IMR-90 (cell line): ENCODE data around the gene NR1D1.

Experiments used
- BHLHE40 ChIP-seq: fragments of 150-350 bp; IDR thresholded peaks from 2 replicates; pipeline ENCODE4 v1.6.1; 2016; ENCODE audit warnings: mild to moderate bottlenecking, low read depth, low read length
- FOS ChIP-seq: fragments of 150-350 bp; IDR thresholded peaks from 2 replicates; pipeline ENCODE4 v1.6.1; 2016; ENCODE audit warnings: low read depth, low read length
- MAZ ChIP-seq: IDR thresholded peaks from 2 replicates; pipeline ENCODE4 v1.6.1; 2012; ENCODE audit warnings: low read depth, mild to moderate bottlenecking, low read length, improper control_type of control experiment, moderate library complexity, borderline replicate concordance
- MXI1 ChIP-seq: IDR thresholded peaks from 2 replicates; pipeline ENCODE4 v1.6.1; 2012; ENCODE audit warnings: low read depth, mild to moderate bottlenecking, low read length, moderate library complexity, borderline replicate concordance
- POLR2A ChIP-seq: IDR thresholded peaks from 2 replicates; pipeline ENCODE4 v1.6.1; 2012; ENCODE audit warnings: mild to moderate bottlenecking, low read depth, low read length
- RAD21 ChIP-seq: IDR thresholded peaks from 2 replicates; pipeline ENCODE4 v1.6.1; 2012; ENCODE audit warnings: low read length, improper control_type of control experiment
- RCOR1 ChIP-seq: IDR thresholded peaks from 2 replicates; pipeline ENCODE4 v1.6.1; 2012; ENCODE audit warnings: mild to moderate bottlenecking, low read length, improper control_type of control experiment; ENCODE audit not compliant: insufficient replicate concordance
- RFX5 ChIP-seq: IDR thresholded peaks from 2 replicates; pipeline ENCODE4 v1.8.0; 2012; ENCODE audit warnings: low read depth, mild to moderate bottlenecking, low read length, moderate library complexity
- SMC3 ChIP-seq: fragments of 150-350 bp; IDR thresholded peaks from 2 replicates; pipeline ENCODE4 v1.6.1; 2016; ENCODE audit warnings: low read depth, mild to moderate bottlenecking, antibody characterized with exemption, low read length, moderate library complexity
- USF2 ChIP-seq: fragments of 150-350 bp; IDR thresholded peaks from 2 replicates; pipeline ENCODE4 v1.6.1; 2017; ENCODE audit warnings: mild to moderate bottlenecking, antibody characterized with exemption, low read length, low read depth
- TF ChIP-seq, protein P1 (sequence below): conservative IDR thresholded peaks from 2 replicates; pipeline ENCODE4 v1.5.1; 2012; ENCODE audit warnings: mild to moderate bottlenecking, low read depth, low read length, improper control_type of control experiment
- TF ChIP-seq, protein P2 (sequence below): fragments of 150-350 bp; IDR thresholded peaks from 2 replicates; pipeline ENCODE4 v1.6.1; 2016; ENCODE audit warnings: low read depth, mild to moderate bottlenecking, low read length, moderate library complexity, borderline replicate concordance

DNA sequence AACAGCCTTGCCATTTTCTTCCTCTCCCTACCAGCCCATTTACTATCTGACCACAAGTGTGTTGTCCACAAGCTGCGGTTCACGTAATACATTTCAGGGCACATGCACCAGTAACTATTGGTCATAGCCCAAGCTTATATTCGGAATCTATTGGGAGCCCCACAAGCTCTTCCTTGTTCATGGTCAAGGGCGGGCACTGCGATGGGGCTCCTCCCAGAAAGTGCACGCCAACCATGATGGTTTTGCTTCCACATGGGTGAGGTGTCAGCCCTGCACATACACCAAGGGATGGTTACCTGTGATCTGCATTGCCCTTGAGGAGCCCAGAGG lies 25.6 kb downstream of the NR1D1 start:
- TF ChIP-seq, protein P1, sequence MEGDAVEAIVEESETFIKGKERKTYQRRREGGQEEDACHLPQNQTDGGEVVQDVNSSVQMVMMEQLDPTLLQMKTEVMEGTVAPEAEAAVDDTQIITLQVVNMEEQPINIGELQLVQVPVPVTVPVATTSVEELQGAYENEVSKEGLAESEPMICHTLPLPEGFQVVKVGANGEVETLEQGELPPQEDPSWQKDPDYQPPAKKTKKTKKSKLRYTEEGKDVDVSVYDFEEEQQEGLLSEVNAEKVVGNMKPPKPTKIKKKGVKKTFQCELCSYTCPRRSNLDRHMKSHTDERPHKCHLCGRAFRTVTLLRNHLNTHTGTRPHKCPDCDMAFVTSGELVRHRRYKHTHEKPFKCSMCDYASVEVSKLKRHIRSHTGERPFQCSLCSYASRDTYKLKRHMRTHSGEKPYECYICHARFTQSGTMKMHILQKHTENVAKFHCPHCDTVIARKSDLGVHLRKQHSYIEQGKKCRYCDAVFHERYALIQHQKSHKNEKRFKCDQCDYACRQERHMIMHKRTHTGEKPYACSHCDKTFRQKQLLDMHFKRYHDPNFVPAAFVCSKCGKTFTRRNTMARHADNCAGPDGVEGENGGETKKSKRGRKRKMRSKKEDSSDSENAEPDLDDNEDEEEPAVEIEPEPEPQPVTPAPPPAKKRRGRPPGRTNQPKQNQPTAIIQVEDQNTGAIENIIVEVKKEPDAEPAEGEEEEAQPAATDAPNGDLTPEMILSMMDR, result no peak
- TF ChIP-seq, protein P2, sequence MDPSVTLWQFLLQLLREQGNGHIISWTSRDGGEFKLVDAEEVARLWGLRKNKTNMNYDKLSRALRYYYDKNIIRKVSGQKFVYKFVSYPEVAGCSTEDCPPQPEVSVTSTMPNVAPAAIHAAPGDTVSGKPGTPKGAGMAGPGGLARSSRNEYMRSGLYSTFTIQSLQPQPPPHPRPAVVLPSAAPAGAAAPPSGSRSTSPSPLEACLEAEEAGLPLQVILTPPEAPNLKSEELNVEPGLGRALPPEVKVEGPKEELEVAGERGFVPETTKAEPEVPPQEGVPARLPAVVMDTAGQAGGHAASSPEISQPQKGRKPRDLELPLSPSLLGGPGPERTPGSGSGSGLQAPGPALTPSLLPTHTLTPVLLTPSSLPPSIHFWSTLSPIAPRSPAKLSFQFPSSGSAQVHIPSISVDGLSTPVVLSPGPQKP, result no peak
- TF ChIP-seq POLR2A, result no peak
- no peak for TF ChIP-seq RAD21
- no peak for TF ChIP-seq BHLHE40
- no peak for TF ChIP-seq RFX5
- TF ChIP-seq USF2, result no peak
- no peak for TF ChIP-seq MXI1
- no peak for TF ChIP-seq RCOR1
- TF ChIP-seq FOS, result no peak
- TF ChIP-seq MAZ, result no peak
- TF ChIP-seq SMC3, result no peak
